Naive thymus-derived CD4-positive, alpha-beta T cell (primary cell): ENCODE measurements around the gene PLIN1. TPM values are rescaled to one million over a fixed set of nuclear protein-coding genes. Genes with fewer than 3 reads are reported as not detected.

Source experiments
- ATAC-seq: fragments of 150-1000 bp; cut with Tn5 transposase; 2 replicates; pipeline ENCODE4 v1.10.0; 2021; ENCODE audit warnings: mild to moderate bottlenecking, moderate library complexity
- CTCF ChIA-PET: fragments of 350-600 bp; sonication (Branson Sonifier 250); formaldehyde crosslinking; loops from one replicate; lab custom pipeline; 2021; ENCODE audit warnings: antibody characterized with exemption; lab: Charles Lee
- POLR2A ChIA-PET: fragments of 350-600 bp; sonication (Branson Sonifier 250); formaldehyde crosslinking; loops from one replicate; lab custom pipeline; 2021; ENCODE audit warnings: antibody characterized with exemption, inconsistent platforms; lab: Charles Lee
- DNase-seq, 9 donors: peaks; one replicate each; pipeline versions ENCODE4 v3.0.0 to v3.0.0-alpha.2; 2020 to 2022; ENCODE audit warnings: mixed read lengths in 1 of 9
- H3K27ac ChIP-seq: one replicate; pipeline ENCODE4 v1.7.0; 2013; ENCODE audit warnings: mild to moderate bottlenecking, low read depth, low read length, moderate library complexity
- H3K27me3 ChIP-seq, 2 donors: one replicate each; pipeline ENCODE4 v1.7.0; 2013; ENCODE audit warnings: low read length in 2 of 2, mild to moderate bottlenecking in 2 of 2, moderate library complexity in 2 of 2; ENCODE audit not compliant: control insufficient read depth in 2 of 2, insufficient read depth in 2 of 2
- H3K36me3 ChIP-seq, 3 experiments: 1 replicate in 2 of 3; 2 replicates in 1 of 3; pipeline ENCODE4 v1.7.0; 2013; ENCODE audit warnings: low read length in 3 of 3, mild to moderate bottlenecking in 3 of 3, moderate library complexity in 1 of 3; ENCODE audit not compliant: insufficient read depth in 3 of 3, control insufficient read depth in 2 of 3
- H3K4me1 ChIP-seq, 2 donors: one replicate each; pipeline ENCODE4 v1.7.0; 2013; ENCODE audit warnings: low read length in 2 of 2, mild to moderate bottlenecking in 2 of 2, moderate library complexity in 1 of 2; ENCODE audit not compliant: control insufficient read depth in 2 of 2, insufficient read depth in 2 of 2
- H3K4me3 ChIP-seq: 2 replicates; pipeline ENCODE4 v1.7.0; 2013; ENCODE audit warnings: mild to moderate bottlenecking, low read length
- H3K9me3 ChIP-seq, 3 experiments: 1 replicate in 2 of 3; 2 replicates in 1 of 3; pipeline ENCODE4 v1.7.0; 2013; ENCODE audit warnings: low read length in 3 of 3; ENCODE audit not compliant: control insufficient read depth in 2 of 3
- H3K27ac Mint-ChIP-seq, 9 donors: one replicate each; pipeline ENCODE4 v1.8.0; 2020 to 2022; ENCODE audit warnings: mixed read lengths in 9 of 9, mild to moderate bottlenecking in 8 of 9, moderate library complexity in 5 of 9, inconsistent platforms in 2 of 9
- H3K27me3 Mint-ChIP-seq, 5 donors: one replicate each; pipeline ENCODE4 v1.8.0; 2021 to 2022; ENCODE audit warnings: mixed read lengths in 5 of 5, mild to moderate bottlenecking in 1 of 5
- H3K36me3 Mint-ChIP-seq, 5 donors: one replicate each; pipeline ENCODE4 v1.8.0; 2020 to 2022; ENCODE audit warnings: mixed read lengths in 5 of 5, mild to moderate bottlenecking in 3 of 5, inconsistent platforms in 1 of 5
- H3K4me1 Mint-ChIP-seq, 7 donors: one replicate each; pipeline ENCODE4 v1.8.0; 2020 to 2022; ENCODE audit warnings: mixed read lengths in 7 of 7, mild to moderate bottlenecking in 3 of 7, inconsistent platforms in 1 of 7
- H3K4me3 Mint-ChIP-seq, 10 donors: one replicate each; pipeline ENCODE4 v1.8.0; 2020 to 2022; ENCODE audit warnings: mild to moderate bottlenecking in 10 of 10, mixed read lengths in 10 of 10, moderate library complexity in 6 of 10, inconsistent platforms in 2 of 10
- H3K9me3 Mint-ChIP-seq, 11 donors: one replicate each; pipeline ENCODE4 v1.8.0; 2020 to 2022; ENCODE audit warnings: mixed read lengths in 11 of 11, mild to moderate bottlenecking in 4 of 11, inconsistent platforms in 1 of 11, moderate library complexity in 1 of 11
- intact Hi-C, 2 donors: fragments of 100-400 bp; cut with micrococcal nuclease; formaldehyde crosslinking; loops; one replicate each; pipeline ENCODE4 v1.15.1; 2023
- polyA plus RNA-seq, 2 donors: library from polyadenylated mRNA; unstranded; fragments of 300-500 nt; fragmentation: Illumina TruSeq; gene quantifications; one replicate each; pipeline ENCODE4 v1.2.3, GENCODE V29; 2021
- total RNA-seq, 6 experiments: library from RNA in 5 of 6; stranded (reverse) in 5 of 6; gene quantifications; 1 replicate in 5 of 6; 2 replicates in 1 of 6; pipeline ENCODE4 v1.2.3 and lab custom pipeline; 2021 to 2026

The PLIN1 gene
- total and polyA plus RNA-seq, 7 experiments from 2014 or later = 0.06 to 1.8 (median 0.23) TPM; not detected in 1

GRCh38 chr15:89674526-89674925 lies 4.6 kb downstream of the PLIN1 start:
- Histone ChIP-seq H3K27ac (no peak overlapping the region), H3K4me1 (no peaks in the 10 kb centered on the region), H3K9me3 (no peaks in the 10 kb centered on the region), H3K4me3 (no peak overlapping the region), H3K27me3 (no peaks in the 10 kb centered on the region), H3K36me3 (no peaks in the 10 kb centered on the region)
- H3K4me1 Mint-ChIP-seq = peaks cover 0 to 8% (median 0%) of the 10 kb centered on the region in 7 donors
- ChIA-PET CTCF (no interaction called here), POLR2A (no interaction called here)
- no peak for ATAC-seq
- H3K36me3 Mint-ChIP-seq = no peaks in the 10 kb centered on the region
- no peak for DNase-seq
- H3K27me3 Mint-ChIP-seq = peaks cover 0 to 2% (median 0%) of the 10 kb centered on the region in 5 donors
- intact Hi-C loops = no loop called here
- H3K27ac Mint-ChIP-seq = no peak overlapping the region
- no peak overlapping the region for H3K4me3 Mint-ChIP-seq
- no peaks in the 10 kb centered on the region for H3K9me3 Mint-ChIP-seq

GRCh38 chr15:89673165-89673512 lies 6.0 kb downstream of the PLIN1 start:
- CTCF ChIA-PET = no interaction called here
- no peak overlapping the region for H3K4me3 Mint-ChIP-seq
- peaks cover 0 to 8% (median 0%) of the 10 kb centered on the region in 7 donors for H3K4me1 Mint-ChIP-seq
- H3K27ac Mint-ChIP-seq = no peak overlapping the region
- H3K27ac ChIP-seq = no peak overlapping the region
- no peaks in the 10 kb centered on the region for H3K36me3 ChIP-seq
- peak; percentile 44 for ATAC-seq
- H3K9me3 ChIP-seq = no peaks in the 10 kb centered on the region
- no peaks in the 10 kb centered on the region for H3K9me3 Mint-ChIP-seq
- H3K36me3 Mint-ChIP-seq = peaks cover 0 to under 1% (median 0%) of the 10 kb centered on the region in 5 donors
- no peaks in the 10 kb centered on the region for H3K27me3 ChIP-seq
- H3K4me3 ChIP-seq = no peak overlapping the region
- peaks cover 0 to 6% (median 4%) of the 10 kb centered on the region in 5 donors for H3K27me3 Mint-ChIP-seq
- DNase-seq = no peak
- no peaks in the 10 kb centered on the region for H3K4me1 ChIP-seq
- POLR2A ChIA-PET = no interaction called here
- intact Hi-C loops = no loop called here

- Histone ChIP-seq H3K9me3 (no peaks in the 10 kb centered on the region), H3K4me3 (no peak overlapping the region), H3K36me3 (no peaks in the 10 kb centered on the region), H3K27me3 (no peaks in the 10 kb centered on the region), H3K4me1 (no peaks in the 10 kb centered on the region), H3K27ac (no peak overlapping the region)
- ChIA-PET POLR2A (no interaction called here), CTCF (no interaction called here)
- intact Hi-C loops = no loop called here
- H3K4me1 Mint-ChIP-seq = peaks cover 0 to 8% (median 0%) of the 10 kb centered on the region in 7 donors
- no peaks in the 10 kb centered on the region for H3K9me3 Mint-ChIP-seq
- peaks cover 0 to 4% (median 0%) of the 10 kb centered on the region in 5 donors for H3K36me3 Mint-ChIP-seq
- ATAC-seq = no peak
- H3K4me3 Mint-ChIP-seq = no peak overlapping the region
- peaks cover 0 to 10% (median 8%) of the 10 kb centered on the region in 5 donors for H3K27me3 Mint-ChIP-seq
- H3K27ac Mint-ChIP-seq = no peak overlapping the region
- no peak for DNase-seq
These were observed 6.7 kb downstream of the PLIN1 start for GRCh38 chr15:89672221-89673164.

DNA sequence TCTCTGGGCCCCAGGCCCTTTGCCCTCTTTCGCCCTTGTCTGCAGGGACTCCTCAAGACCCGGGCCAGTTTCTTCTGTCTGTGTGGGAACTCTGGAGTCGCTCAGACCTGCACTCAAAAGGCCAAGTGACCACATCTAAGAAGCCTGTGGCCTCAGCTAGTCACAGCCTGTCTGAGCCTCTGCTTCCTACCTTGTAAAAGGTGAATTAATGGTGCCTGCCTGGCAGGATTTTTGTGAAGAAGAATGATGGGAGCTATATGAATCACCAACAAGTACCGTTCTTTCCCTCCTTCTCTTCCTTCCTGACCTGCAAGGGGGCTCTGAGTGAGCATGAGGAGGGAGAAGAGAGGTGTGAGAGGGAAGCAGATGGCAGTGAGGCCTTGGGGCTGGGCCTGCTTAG lies 7.5 kb downstream of the PLIN1 start:
- peaks cover 0 to 13% (median 8%) of the 10 kb centered on the region in 5 donors for H3K27me3 Mint-ChIP-seq
- Histone ChIP-seq H3K36me3 (no peaks in the 10 kb centered on the region), H3K27ac (no peak overlapping the region), H3K9me3 (no peaks in the 10 kb centered on the region), H3K27me3 (no peaks in the 10 kb centered on the region), H3K4me1 (no peaks in the 10 kb centered on the region), H3K4me3 (no peak overlapping the region)
- intact Hi-C loops = no loop called here
- no peak overlapping the region for H3K4me3 Mint-ChIP-seq
- DNase-seq (no peak), ATAC-seq (no peak)
- ChIA-PET CTCF (no interaction called here), POLR2A (no interaction called here)
- no peaks in the 10 kb centered on the region for H3K9me3 Mint-ChIP-seq
- peaks cover 0 to 4% (median 0%) of the 10 kb centered on the region in 5 donors for H3K36me3 Mint-ChIP-seq
- peaks cover 0 to 8% (median 0%) of the 10 kb centered on the region in 7 donors for H3K4me1 Mint-ChIP-seq
- H3K27ac Mint-ChIP-seq = no peak overlapping the region

DNA sequence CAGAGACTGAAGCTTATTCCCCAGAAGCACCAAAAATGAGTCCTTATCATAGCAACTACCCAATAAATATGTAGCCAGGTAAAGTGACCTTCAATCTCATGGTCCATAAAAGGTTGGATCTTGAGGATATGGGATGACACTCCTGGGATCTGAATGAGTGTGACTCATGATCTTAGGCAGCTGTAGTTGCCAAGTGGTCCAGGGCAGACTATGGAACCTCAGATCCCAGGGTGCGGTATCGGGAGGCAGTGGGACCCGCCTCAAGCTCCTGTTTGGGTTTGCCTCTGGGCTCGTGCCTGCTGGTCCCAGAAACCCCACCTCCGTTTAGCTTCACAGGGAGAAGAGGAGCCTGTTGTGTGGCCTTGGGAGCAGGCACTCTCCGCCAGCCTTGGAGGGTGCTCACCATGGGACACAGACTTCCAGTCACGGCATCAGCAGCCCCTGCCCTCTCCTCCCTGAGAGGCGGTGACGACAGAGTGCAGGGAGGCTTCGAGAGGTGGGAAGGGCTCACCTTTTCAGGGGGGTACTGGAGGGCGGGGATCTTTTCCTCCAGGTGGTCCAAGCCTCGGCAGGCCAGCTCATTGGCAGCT lies 8.1 kb downstream of the PLIN1 start:
- H3K27ac Mint-ChIP-seq = no peak overlapping the region
- no peaks in the 10 kb centered on the region for H3K4me1 ChIP-seq
- DNase-seq = no peak
- H3K27me3 Mint-ChIP-seq = peaks cover 3 to 17% (median 8%) of the 10 kb centered on the region in 5 donors
- H3K4me1 Mint-ChIP-seq = peaks cover 0 to 8% (median 0%) of the 10 kb centered on the region in 7 donors
- intact Hi-C loops = no loop called here
- H3K27ac ChIP-seq = no peak overlapping the region
- H3K9me3 Mint-ChIP-seq = no peaks in the 10 kb centered on the region
- peaks cover 0 to 4% (median 0%) of the 10 kb centered on the region in 5 donors for H3K36me3 Mint-ChIP-seq
- ATAC-seq = no peak
- no peaks in the 10 kb centered on the region for H3K9me3 ChIP-seq
- H3K4me3 ChIP-seq = no peak overlapping the region
- H3K27me3 ChIP-seq = no peaks in the 10 kb centered on the region
- POLR2A ChIA-PET = no interaction called here
- no peaks in the 10 kb centered on the region for H3K36me3 ChIP-seq
- no peak overlapping the region for H3K4me3 Mint-ChIP-seq
- CTCF ChIA-PET = no interaction called here

DNA sequence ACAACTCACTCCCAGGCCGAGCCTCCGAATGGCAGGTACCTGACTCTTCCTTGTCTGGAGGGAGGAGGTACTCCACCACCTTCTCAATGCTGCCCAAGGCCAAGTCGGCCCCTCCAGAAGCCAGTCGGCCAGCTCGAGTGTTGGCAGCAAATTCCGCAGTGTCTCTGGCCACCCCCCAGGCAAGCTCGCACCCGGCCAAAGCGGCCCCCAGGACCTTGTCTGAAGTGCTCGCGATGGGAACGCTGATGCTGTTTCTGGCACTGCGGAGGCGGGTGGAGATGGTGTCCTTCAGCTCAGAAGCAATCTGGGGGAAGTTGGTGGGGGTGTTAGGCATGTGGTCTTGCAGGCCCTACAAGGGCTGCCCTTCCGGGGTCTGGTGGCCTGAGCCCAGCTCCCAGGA lies 9.2 kb downstream of the PLIN1 start:
- Histone ChIP-seq H3K27ac (no peak overlapping the region), H3K9me3 (no peaks in the 10 kb centered on the region), H3K4me1 (no peaks in the 10 kb centered on the region), H3K36me3 (no peaks in the 10 kb centered on the region), H3K4me3 (no peak overlapping the region), H3K27me3 (no peaks in the 10 kb centered on the region)
- Mint-ChIP-seq H3K9me3 (no peaks in the 10 kb centered on the region), H3K27ac (no peak overlapping the region), H3K4me3 (no peak overlapping the region), H3K27me3 (peaks cover 5 to 18% (median 10%) of the 10 kb centered on the region in 5 donors), H3K36me3 (peaks cover 0 to 4% (median 0%) of the 10 kb centered on the region in 5 donors), H3K4me1 (peaks cover 0 to 8% (median 1%) of the 10 kb centered on the region in 7 donors)
- intact Hi-C loops = no loop called here
- ATAC-seq = no peak
- no peak for DNase-seq
- POLR2A ChIA-PET = no interaction called here
- CTCF ChIA-PET = no interaction called here
